GM21423 (cell line): ENCODE results near the gene HOXC6.

ENCODE experiments used
- ATAC-seq: cut with Tn5 transposase; IDR thresholded peaks from one replicate; pipeline ENCODE4 v1.9.1; 2021; ENCODE audit warnings: mild to moderate bottlenecking, moderate library complexity; ENCODE audit not compliant: unreplicated experiment

Gene HOXC6

GRCh38 chr12:54028314-54029201, at the start of gene HOXC6:
Gene HOXC6, plus strand, starts transcription at chr12:54028440. Its CDS starts 82 bp downstream, at chr12:54028522.
- no peak for ATAC-seq

- no peak for ATAC-seq
Measured at GRCh38 chr12:53978477-53979356, 49.5 kb upstream of the HOXC6 start.

- no peak for ATAC-seq
Measured at GRCh38 chr12:53980104-53980801, 48.0 kb upstream of the HOXC6 start.

- no peak for ATAC-seq
Measured at GRCh38 chr12:53980802-53981496, 47.3 kb upstream of the HOXC6 start.

GRCh38 chr12:53981634-53982565, 46.3 kb upstream of the HOXC6 start:
- ATAC-seq, result no peak

GRCh38 chr12:53982648-53983567, 45.3 kb upstream of the HOXC6 start:
- no peak for ATAC-seq

GRCh38 chr12:53983568-53983949, 44.7 kb upstream of the HOXC6 start:
- ATAC-seq, result no peak

- ATAC-seq, result no peak
Measured at GRCh38 chr12:53983950-53984572, 44.2 kb upstream of the HOXC6 start.

GRCh38 chr12:53984901-53985691, 43.1 kb upstream of the HOXC6 start, which contains the start of gene HOXC10:
Gene HOXC10, plus strand, starts transcription at chr12:53985146. Its CDS starts 114 bp downstream, at chr12:53985260.
- no peak for ATAC-seq

- no peak for ATAC-seq
Measured at GRCh38 chr12:53985692-53985993, 42.6 kb upstream of the HOXC6 start.

GRCh38 chr12:53985994-53986685, 42.1 kb upstream of the HOXC6 start:
- no peak for ATAC-seq

- ATAC-seq, result no peak
Measured at GRCh38 chr12:53986686-53987483, 41.4 kb upstream of the HOXC6 start.

- no peak for ATAC-seq
Measured at GRCh38 chr12:53987787-53988230, 40.4 kb upstream of the HOXC6 start.

- no peak for ATAC-seq
Measured at GRCh38 chr12:53988541-53989226, 39.6 kb upstream of the HOXC6 start.
